Right ventricle myocardium inferior (tissue), 1 donor: ENCODE measurements around the gene UROS. TPM values are rescaled to one million over a fixed set of nuclear protein-coding genes. Genes with fewer than 3 reads are reported as not detected.

Experiments used
- ATAC-seq: fragments of 200-7000 bp; cut with Tn5 transposase; one replicate; pipeline ENCODE4 v1.9.1; 2020; ENCODE audit warnings: mild to moderate bottlenecking, moderate library complexity
- DNase-seq: peaks from one replicate; pipeline ENCODE4 v3.0.0; 2021; ENCODE audit errors: missing footprints
- intact Hi-C: fragments of 100-400 bp; cut with DNase I; formaldehyde crosslinking; loops from one replicate; pipeline ENCODE4 v1.11.0; 2022
- total RNA-seq: library from RNA; stranded (reverse); fragmentation: NEBNext Ultra II Directional; extraction: Animal tissue kit (Norgen Biotek cat#: 25700); gene quantifications from one replicate; pipeline ENCODE4 v1.2.1, GENCODE V29; 2021
- donor health status: DM: no; HTN: yes; CAD: no; lungs with severe emphysema.

Gene UROS
- total RNA-seq, 1 donor from 2014 or later = 71.8 TPM

DNA sequence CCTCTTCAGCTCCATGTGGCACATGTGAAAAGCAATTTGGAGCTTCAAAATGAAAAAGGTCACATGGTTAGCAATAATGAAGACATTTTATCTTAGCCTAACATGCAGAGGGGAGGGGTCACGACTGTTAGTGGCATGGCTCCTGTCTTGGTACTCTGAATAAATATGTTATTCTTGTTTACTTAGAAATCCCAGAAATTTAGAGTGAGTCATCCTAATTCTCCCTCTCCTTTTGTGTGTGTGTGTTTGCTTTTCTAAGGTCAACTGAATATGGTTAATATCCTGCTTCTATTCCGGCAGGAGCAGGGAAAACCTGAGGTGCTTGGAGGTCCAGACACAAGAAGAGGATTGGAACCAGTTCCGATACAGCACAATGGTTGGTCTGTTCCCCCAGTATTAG is 17.9 kb upstream of the UROS start:
- intact Hi-C loops = no loop called here
- no peak for ATAC-seq
- DNase-seq = no peak

DNA sequence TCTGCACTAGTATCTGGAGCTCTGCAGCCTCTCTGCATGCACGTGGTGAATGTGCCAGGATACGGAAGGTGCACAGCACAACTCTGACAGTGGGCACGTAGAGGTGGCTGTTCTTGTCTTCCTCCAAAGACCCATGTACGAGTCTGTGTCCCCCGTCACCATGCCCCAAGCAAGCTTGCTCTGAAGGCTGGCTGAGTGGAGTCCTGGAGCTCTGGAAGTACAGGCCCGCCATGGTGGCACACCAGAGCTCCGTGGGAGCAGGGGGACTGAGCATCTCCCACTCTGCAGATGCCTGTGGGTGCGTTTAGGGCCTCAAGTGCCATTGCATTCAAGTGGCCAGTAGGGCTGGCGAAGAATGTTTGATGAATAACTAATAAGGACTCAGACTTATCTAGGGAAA is 17.3 kb upstream of the UROS start:
- ATAC-seq (no peak), DNase-seq (no peak)
- intact Hi-C loops = no loop called here

DNA sequence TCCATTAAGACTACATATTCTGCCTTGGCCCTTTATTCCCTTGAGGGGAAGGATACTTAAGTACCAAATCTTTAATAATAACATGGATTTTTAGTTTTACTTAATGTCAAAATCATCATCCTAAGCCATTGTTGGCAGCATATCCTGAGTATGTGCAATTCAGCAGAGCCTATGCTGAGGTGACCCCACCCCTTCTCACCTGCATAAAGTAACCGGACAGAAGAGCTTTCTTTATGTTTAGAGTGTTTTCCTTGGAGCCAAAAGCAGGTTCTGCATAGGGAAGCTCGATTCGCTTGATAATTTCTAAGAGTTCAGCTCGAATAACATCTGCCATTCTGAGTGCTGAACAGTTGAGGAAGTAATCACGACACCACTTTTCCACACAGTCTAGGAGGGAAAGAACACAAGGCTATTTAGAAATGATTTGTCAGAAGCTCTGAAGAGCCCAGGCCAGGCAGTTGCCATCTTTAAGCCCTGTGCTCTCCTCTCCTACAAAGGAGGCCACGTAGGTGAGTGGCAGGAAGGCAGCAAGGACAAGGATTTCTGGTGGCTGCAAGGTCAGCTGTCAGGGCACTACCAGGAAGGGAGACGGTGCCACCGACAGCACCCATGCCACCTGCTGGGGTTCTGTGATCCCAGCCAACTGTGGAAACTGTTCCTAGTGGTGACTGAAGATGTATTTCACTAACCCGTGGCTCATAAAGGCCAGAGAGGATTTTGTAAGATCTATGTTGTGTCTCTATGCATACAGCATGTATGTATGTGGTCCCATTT is 15.9 kb upstream of the UROS start:
- DNase-seq = no peak
- ATAC-seq = no peak
- intact Hi-C loops = no loop called here

DNA sequence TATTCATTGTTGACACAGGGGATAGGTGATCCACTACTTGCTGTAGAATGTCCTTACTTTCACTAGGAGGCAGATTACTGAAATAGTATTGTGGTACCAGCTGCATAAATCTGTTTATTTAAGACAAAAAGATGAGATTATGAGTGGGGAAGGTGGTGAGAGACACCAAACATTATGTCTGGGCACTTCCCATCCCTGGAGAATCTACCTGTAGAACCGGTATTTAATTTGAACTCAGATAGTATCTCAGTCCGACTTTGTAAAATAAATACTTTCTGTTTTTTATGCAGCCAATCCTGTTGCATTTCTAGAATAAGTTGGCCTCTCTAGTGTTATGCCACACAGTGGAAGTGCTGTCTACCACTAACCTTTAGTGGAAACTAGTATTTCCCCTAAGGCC is 13.7 kb upstream of the UROS start:
- ATAC-seq = no peak
- intact Hi-C loops = no loop called here
- DNase-seq = no peak

DNA sequence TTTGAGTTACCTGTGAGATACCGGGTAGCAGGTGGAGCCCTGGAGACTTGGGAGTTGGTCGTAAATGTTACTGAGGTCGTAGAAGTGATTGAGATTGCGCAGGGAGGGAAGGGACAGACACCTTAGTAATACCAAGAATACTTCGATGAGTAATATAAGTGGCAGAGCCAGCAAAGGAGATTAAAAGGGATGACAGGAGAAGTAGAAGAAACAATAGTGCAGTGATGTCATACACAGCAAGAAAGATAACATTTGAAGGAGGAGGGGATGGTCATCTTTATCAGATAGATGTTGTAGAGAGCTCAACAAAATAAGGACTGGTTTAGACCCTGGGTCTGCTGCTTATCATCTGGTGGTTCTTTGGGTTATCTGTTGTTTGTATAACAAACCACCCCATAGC is 5.3 kb upstream of the UROS start:
- intact Hi-C loops = no loop called here
- DNase-seq (no peak), ATAC-seq (no peak)

DNA sequence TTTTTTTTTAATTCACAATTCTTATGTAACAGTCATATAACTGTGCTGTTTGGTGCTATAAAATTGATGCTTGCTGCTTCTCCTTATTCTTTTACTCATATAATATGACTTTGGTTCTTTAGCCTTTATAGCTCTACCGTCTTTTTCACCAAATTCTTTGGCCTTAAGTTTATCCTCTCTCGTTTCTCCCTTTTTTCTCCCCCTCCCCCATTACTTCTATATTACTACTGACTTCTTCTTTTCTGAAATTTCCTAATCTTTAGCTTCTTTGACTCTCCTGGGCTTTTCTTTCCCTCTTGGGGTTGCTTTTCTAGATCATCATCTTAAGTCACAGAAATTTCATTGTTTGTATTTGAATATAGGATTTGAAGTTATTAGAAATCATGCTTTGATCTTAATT is 4.1 kb upstream of the UROS start:
- intact Hi-C loops = no loop called here
- no peak for ATAC-seq
- DNase-seq = no peak

DNA sequence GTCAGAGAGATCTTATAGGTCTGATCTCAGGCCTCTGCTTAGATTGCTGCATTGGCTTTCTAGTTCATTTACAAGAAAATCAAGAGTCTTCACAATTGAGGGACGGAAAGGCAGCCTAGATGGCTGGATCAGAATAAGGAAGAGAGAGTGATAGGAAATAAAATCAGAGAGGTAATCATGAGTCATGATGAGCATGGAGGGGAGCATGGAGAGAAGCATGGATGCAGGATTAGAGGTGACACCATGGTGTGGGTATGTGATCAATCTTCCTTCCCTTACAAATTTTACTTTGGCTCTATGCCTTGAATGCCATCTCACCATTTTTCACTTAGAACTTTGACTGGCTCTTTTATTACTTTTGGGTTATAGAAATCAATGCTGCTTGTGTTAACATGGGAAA is 1.7 kb upstream of the UROS start:
- DNase-seq (no peak), ATAC-seq (no peak)
- intact Hi-C loops = loop anchor here (5.0 kb wide), 1 partner anchor 107 kb away; the partner anchor contains the start of gene EDRF1

DNA sequence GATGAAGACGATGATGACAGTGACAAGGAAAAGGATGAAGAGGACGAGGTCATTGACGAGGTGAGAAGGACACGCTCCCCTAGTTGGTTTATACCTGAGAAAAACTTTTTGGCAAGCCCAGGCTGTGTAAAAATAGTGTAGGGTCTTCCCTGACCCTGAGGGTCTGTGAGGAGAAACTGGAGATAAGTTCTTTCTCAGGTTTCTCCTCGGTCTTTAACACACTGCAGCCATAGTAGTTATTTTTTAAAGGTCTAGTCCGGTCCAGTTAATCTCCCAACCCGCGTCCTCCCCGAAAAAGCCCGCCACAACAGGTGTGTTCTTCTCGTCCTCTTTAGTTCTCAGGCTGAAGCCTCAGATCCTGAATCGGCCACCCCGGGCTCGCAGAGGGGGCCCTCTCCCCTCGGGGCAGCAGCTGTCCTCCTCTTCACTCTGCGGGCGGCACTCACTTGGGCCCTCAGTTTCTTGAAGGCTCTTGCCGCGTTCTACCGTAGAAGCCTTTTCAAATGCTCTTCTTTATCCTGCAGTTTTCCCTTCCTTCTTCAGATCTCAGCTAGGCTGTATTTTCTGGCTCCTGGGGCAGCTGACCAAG is 699 bp upstream of the UROS start:
- intact Hi-C loops = loop anchor here (5.0 kb wide), 1 partner anchor 106 kb away; the partner anchor contains the start of gene EDRF1
- no peak for DNase-seq
- ATAC-seq = no peak

DNA sequence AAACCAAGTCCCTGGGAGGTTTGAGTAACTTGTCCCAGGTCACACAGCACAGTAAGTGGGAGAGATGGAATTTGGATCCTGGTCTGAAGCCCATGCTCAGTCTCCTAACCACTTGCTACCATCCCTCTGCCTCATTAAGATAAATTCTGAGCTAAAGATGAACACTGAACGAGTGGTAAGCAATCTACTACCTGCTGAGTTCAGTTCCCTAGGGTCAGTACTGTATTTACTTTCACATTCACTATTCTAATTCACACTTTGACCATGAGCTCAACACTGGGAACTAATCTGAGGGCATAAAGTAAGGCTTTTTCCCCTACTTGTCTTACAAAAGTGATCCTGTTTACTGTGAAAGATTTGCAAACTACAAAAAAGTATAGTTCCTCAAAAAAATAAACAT is 2.4 kb downstream of the UROS start:
- intact Hi-C loops = loop anchor here (5.0 kb wide), 1 partner anchor 103 kb away; the partner anchor contains the start of gene EDRF1

DNA sequence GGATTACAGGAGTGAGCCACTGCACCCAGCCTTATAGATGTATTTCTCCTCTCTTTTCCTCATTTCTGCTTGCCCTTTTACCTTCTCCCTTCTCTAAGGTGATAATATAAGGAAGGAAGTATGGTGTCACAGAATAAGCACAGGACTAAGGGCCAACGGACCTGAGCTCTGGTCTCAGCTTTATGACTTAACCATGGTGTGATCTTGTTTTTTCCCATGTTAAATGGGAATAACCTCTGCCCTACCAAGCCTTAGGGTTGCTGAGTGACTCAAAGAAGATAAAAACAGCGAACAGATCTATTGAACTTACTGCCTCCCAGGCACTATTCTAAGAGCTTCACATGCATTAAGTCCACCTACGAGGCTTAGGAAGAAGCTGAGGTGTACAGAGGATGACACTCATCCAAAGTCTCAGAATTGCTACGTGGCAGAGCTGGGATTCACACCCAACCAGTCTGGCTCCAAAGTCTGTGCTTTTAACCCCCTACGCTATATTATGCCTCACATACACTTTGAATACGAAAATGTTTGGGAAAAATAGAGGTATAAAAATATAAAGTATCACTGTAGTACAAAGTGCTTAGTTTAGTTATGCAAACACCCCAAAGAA is 5.6 kb downstream of the UROS start:
- intact Hi-C loops = no loop called here
- DNase-seq = no peak
- no peak for ATAC-seq

More for the DNA sequence above, 2.4 kb downstream of the UROS start:
- no peak for ATAC-seq
- no peak for DNase-seq

DNA sequence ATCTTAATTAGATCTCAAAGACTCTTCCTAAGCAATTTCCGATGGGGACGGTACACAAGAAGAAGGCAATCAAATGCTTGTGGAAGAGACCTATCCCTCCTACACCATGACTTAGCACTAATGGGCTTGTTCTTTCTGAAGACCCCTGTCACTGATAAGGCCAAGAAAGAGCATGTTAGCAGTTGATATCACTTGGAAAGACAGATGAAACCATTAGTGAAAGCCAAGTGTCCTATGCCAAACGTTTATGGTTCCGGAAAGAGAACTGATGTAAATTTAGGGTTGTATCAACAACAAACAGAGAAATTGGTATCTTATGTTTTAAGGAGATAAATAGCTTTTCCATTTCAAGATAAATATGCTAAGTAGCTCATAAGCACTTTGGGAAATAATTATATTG is 6.5 kb downstream of the UROS start:
- DNase-seq (no peak), ATAC-seq (no peak)
- intact Hi-C loops = no loop called here

DNA sequence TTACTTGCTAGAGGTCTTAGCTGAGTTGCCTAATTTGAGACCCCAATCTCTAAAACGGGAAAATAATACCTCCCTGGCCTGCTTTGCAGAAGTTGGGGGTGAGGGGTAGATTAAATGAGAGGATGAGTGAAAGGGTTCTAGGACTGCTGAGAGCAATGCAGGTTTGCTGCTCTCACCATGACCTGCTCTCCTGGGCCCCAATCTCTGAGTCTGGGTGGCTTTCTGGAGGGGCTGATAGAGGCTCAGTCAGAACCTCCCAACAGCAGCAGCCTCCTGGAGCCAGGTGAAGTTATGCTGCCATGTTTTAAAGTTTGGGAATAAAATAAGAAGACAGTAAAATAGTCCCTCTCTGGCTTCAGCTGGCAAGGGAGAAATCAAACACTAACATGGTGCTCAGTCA is 7.3 kb downstream of the UROS start:
- no peak for DNase-seq
- intact Hi-C loops = no loop called here
- no peak for ATAC-seq

DNA sequence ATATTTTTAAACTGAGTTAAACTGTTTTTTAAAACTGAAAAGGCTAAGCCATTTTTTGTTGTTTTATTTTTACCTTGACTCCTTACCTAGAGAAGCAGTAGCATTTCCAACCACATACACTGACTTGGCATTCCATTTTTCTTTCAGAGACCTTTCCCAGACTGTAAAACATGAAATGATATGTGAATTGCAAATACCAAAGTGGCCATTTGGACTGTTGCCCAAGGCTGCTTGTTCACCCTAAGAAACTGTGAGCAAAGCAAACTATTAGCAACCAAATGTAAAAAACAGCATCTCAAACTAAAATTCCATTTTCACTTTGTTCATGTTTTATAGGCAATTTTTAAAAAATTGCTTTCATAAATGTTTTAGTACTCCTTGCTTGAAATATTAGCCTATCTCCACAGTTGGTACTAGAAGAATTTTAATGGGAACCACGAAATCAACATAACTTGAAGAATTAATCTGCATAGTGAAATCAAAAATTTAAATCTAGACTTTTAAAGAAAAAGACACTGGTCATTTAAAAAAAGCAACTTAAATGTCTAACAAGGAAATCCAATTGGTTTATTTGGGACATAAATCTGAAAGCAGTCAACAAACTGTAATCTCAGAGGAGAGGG is 10.8 kb downstream of the UROS start:
- ATAC-seq (no peak), DNase-seq (no peak)
- intact Hi-C loops = no loop called here

DNA sequence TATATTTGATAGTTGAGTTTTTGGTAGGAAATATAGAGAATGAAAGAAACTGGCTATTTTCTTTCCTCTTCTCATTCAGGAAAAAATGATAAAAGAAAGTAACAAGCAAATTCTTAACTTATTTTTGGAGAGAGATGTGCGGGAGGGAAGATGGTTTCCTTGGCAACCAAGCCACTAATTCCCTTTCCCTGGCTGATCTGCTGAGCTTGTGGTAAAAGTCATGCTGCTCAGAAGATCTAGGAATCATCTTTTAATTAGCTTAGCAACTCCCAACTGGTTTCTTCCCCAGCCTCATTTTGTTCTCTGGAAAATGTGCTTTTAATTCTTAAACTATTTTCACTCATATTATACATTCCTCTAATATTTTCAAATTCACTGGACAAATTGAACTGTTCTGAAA is 11.8 kb downstream of the UROS start:
- DNase-seq (no peak), ATAC-seq (no peak)
- intact Hi-C loops = no loop called here

DNA sequence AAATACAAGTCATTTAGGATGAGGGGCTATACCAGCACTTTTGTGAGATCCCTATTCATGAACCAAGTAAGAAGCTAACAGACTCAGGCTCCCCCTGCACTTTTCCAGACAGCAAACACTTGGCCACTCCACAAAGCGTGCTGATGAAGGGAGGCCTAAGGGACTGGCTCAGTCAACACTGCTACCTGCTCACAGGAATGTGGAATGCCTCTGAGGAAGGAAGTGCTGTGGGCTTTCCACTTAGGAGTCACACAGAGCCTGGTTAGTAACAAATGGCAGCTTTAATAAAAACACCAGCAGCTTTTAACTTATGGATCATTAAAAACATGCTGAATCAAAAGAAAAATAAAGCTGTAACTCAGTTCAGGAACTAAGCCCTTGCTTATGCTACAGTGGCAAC is 15.0 kb downstream of the UROS start:
- no peak for ATAC-seq
- DNase-seq = no peak
- intact Hi-C loops = no loop called here

DNA sequence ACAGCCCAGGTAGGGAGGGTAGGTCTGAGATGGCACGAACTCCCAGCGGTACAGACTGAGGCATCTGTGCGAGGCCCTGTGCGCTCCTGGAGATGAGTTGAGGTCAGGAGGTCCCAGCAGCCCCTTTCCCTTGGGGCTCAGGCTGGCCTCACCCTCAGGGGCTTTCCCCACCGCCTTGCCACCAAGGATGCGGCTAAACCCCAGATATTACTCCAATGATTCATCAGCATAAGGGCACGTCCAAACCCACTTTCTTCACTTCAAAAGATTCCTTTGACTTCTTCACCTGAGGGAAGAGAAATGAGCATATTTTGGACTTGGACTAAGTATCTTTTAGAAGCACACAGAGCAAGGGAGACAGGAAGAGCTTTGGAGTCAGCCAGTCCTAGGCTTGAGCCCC is 20.3 kb downstream of the UROS start:
- DNase-seq (no peak), ATAC-seq (no peak)
- intact Hi-C loops = no loop called here

DNA sequence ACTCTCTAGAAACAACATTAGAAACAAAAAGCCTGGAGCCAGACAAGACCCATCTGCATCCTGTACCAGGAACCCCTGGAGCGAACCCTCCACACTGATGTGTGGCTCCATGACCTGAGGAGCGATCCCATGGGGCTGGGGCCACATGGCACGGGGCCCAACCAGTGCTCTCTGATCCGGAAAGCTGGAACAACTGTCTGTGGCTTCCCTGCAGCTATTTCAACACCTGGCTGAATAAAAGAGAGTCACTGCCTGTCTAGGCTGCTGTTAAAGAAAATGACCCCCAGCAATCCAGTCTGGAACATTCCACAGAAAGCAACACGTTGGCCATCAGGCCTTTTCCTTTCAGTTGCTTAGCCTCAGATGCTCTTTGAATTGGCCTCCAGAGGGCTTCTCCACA is 20.9 kb downstream of the UROS start:
- DNase-seq = no peak
- ATAC-seq = no peak
- intact Hi-C loops = no loop called here

DNA sequence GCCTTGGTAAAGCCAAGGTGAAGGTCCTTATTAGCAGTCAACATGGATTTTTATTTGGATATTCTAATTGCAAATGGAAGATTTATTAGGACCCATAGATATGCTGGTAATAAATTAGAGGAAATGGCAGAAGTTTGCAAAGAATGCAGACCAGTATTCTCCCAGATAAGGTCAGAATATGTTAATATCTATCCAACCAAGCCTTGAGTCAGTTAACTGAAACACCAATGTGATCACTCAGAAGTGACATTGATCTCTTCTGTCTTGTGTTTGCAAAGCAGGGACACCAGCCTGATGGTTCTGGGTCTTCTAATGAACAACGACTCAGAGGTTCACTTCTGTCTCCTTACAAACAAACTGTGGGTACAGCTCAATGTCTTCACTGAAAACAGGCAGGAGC is 21.5 kb downstream of the UROS start:
- DNase-seq = no peak
- no peak for ATAC-seq
- intact Hi-C loops = no loop called here

DNA sequence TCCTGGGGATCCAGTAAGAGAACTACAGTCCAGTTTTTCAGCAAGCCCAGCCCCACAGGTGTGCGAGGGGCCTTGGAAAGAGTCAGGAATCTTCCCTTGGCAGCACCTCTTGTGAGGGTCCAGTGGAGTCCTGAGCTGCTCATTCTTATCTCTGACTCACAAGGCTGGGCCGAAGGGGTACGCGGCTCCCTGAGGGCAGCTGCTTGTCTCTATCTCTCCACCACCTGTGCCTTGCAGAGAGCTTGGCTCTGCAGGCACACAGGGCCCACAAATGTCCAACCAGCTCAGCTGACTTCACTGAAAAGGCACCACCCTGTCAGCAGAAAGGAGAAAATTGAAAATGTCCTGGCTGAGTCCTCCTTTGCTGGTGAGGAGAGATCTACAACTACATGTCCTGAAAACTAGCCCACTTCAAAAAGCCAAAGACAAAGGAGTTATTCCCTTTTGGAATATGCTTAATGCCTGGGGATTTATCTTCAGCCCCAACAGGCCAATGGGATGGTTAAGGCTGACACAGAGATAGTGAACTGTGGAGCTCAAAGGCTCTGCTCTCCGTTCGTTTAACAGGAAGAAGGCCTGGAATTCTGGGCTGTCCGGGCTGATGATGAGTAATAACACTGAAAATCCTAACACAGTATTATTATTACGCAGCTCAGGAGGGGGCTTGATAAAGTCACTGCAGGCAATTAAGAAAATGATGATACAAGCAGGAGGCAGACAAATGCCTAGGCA is 23.4 kb downstream of the UROS start:
- DNase-seq (no peak), ATAC-seq (no peak)
- intact Hi-C loops = no loop called here
